Urinary bladder (tissue), 4 donors: ENCODE results near the gene SWT1. TPM values are rescaled to one million over a fixed set of nuclear protein-coding genes. Genes with fewer than 3 reads are reported as not detected.
"Not testable (repeated sequence)": the region's sequence is repeated elsewhere in the genome, so short reads cannot be mapped to it uniquely, and the experiment has no call there.

Source experiments
- DNase-seq: peaks from one replicate; pipeline ENCODE4 v3.0.0-alpha.2; 2015; ENCODE audit errors: extremely low spot score
- H3K27ac ChIP-seq: one replicate; pipeline ENCODE4 v1.5.1; 2013; ENCODE audit warnings: low read depth, mild to moderate bottlenecking, moderate library complexity
- H3K36me3 ChIP-seq: one replicate; pipeline ENCODE4 v1.6.1; 2013; ENCODE audit warnings: mild to moderate bottlenecking, moderate library complexity; ENCODE audit not compliant: insufficient read depth
- H3K4me1 ChIP-seq: one replicate; pipeline ENCODE4 v1.6.1; 2013; ENCODE audit warnings: mild to moderate bottlenecking, moderate library complexity; ENCODE audit not compliant: insufficient read depth
- H3K4me3 ChIP-seq: one replicate; pipeline ENCODE4 v1.5.1; 2013; ENCODE audit warnings: low read depth, low read length
- WGBS: extraction: QIAGEN DNeasy Blood & Tissue Kit; methylation state at CpG from one replicate; pipeline ENCODE4 v1.1.7; 2013; 5-methylcytosine and 5-hydroxymethylcytosine counted together
- polyA plus RNA-seq: library from polyadenylated mRNA; stranded (reverse); fragments of 200-250 nt; gene quantifications from one replicate; pipeline ENCODE4 v1.2.3, GENCODE V29; 2013
- total RNA-seq: library from RNA; depleted of rRNA; stranded (reverse); fragments of >200 nt; gene quantifications from one replicate; pipeline ENCODE4 v1.2.3, GENCODE V29; 2014
- donor health status: healthy with polysubstance abuse.
- donor health status: healthy.

SWT1 gene
- total and polyA plus RNA-seq, 2 donors: 3.9 to 24.6 TPM

DNA sequence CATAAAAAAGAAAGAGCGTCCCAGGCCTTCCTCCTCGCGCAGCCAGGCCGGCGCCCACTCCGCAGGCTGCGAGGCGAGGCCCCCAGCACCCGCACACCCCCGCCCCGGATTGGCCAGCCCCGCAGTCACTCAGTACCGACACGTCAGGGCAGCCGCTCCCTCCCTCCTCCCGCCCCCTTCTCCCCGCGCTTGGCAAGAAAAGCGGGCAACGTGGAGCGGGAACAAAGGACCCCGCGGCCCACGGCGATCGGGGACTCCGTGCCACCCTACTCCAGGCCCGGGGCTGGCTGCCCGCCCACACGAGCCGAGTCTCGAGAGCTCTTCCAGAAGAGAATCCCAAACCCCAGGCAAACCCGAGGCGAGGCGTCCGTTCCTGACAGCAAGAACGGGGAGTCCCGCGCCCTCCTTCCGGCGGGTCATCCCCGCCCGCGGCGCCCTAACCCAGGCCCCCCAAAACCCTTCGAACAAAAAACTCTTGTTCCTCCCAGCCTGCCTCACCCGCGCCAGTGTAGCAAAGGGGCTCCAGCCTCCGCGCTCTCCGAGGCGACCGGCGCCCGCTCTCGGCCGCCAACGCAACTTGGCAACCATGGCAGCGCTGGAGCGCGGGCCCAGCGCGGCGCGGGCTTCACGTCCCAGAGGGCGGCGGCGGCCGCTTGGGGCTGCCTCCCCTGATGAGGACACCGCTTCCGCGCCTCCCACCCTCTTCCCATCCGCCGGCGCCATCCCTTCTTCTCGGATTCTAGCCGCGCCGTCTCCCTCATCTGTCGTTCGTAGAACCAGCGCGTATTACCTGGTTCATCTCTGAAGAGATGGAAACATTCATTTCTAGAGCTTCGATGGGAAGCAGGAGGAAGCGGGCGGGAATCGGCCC lies 159.4 kb downstream of the SWT1 start:
- peak; percentile 80 for DNase-seq
- Histone ChIP-seq H3K36me3 (no peaks in the 10 kb centered on the region), H3K4me1 (no peaks in the 10 kb centered on the region), H3K4me3 (peak overlapping the region; percentile 82), H3K27ac (peak overlapping the region; percentile 97)
- WGBS: under 1% methylated on average over 88 of the region's 88 CpGs

DNA sequence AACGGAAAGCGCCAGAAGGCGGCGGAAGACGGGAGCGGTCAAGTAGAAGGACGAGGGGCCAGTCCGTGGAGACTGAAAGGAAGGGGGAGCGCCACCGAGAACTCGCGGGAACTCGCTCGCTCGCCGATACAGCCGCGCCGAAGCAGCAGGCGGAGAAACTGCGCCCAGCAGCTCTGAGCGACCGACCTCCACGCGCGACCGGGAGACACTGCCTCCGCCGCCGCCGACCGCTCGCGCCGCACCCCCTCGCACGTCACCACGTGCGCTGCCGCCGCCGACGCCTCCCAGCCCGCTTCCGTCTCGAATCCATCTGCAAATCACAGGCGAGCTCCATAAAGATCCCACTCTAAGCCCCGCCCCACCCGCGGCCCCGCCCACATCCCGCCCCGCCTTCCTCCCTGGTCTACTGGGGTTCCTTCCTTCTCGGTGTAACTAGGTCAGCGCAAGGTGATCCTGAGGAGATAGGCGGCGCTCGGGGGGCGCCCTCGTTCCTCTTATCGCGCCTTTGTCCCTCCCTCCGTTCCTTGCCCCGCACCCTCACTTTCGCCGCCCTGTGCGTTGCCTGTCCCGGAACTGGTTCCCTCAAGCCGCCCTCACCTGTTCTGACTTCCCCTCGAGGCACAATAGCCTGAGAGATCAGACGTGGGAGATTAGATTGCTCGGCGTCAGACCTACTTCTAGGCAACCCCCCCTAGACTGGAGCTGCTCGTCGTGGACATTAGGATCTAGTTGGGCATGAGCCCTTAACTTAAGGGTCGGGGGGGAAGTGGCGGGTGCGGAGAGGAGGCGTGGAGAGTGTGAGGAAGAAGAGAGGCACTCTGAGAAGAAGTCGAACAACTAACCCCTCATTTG lies 160.3 kb downstream of the SWT1 start, which contains the start of gene IVNS1ABP:
Gene IVNS1ABP (minus strand): TSS at position 210 of the 852 bp plus-strand sequence. CDS start 7,750 bp downstream, outside the sequence.
- H3K27ac ChIP-seq: peak within 1 kb of the TSS; percentile 97
- DNase-seq: peak; percentile 80
- H3K4me1 ChIP-seq: no peaks in the 10 kb centered on the region
- WGBS: under 1% methylated on average over 80 of the region's 80 CpGs
- peak within 1 kb of the TSS; percentile 82 for H3K4me3 ChIP-seq
- H3K36me3 ChIP-seq: no peaks in the 10 kb centered on the region

DNA sequence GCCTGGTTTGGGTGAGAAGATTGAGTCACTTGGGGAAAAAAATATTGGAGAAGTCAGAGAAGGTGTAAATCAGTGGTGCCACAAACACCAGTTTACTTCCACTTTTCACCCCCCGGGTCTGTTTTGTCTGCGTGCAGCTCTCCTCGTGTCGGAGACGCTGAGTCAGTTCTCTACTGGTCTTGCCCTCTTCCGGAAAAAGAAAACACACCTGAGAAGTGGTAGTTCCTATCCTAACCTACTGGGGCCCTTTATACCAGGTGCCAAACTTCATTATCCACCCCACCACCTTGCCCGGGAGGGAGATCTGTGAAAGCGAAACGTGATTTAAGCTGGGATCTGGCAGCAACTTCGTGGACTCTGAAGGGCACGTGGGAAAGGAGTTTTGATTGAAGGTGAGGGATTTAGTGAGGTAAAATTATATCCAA lies 160.9 kb downstream of the SWT1 start:
- peak overlapping the region; percentile 82 for H3K4me3 ChIP-seq
- H3K27ac ChIP-seq: peak overlapping the region; percentile 88
- no peaks in the 10 kb centered on the region for H3K4me1 ChIP-seq
- 27% methylated on average over 11 of the region's 11 CpGs for WGBS
- no peak for DNase-seq
- H3K36me3 ChIP-seq: no peaks in the 10 kb centered on the region

DNA sequence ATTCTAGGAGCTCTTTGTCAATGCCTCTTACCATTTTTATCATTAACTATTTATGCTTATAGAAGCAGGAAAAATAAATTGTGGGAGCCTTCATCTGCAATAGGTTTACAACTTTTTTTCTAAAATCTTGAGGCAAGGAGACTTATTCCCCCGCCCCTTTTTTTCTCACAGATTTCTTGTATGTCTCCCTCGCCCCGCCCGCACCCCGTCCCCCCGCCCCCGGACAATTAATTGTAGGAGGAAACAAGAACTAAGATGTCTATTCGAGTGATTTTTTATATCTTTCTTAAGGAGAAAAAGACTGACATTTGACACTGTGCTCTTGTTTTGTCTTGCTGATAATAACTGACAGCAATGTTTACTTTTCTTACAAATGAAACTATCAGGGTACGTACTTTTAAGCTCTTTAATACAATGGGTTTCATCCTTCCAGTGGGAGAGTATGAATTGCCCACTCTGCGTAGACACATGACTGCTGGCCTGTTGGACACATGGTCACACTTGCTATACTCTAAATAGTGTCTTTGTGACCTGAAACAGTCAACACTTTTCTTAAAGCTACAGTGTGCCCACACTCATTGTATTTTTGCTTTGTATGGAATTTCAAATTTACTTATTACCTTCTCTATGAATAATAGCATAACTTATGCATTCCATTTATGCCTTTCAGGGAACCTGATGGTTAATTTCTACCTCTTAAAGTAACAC lies 161.6 kb downstream of the SWT1 start:
- Histone ChIP-seq H3K27ac (no peak overlapping the region), H3K36me3 (no peaks in the 10 kb centered on the region), H3K4me3 (no peak overlapping the region), H3K4me1 (no peaks in the 10 kb centered on the region)
- no peak for DNase-seq
- WGBS: 73% methylated on average over 10 of the region's 10 CpGs

DNA sequence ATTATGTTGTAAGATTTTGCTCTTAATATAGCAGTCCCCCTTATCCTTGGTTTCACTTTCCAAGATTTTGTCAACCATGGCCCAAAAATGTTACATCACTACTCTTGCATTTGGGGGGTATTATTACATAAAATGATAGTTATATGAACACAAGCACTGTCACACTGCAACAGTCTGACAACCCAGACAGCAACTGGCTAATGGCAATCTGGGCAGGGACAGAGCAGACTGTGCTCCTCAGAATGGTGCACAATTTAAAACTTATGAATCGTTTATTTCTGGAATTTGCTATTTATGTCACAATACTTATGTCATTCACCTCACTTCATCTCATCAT lies 162.1 kb downstream of the SWT1 start:
- H3K36me3 ChIP-seq: no peaks in the 10 kb centered on the region
- H3K4me1 ChIP-seq: no peaks in the 10 kb centered on the region
- no peak overlapping the region for H3K27ac ChIP-seq
- DNase-seq: no peak
- H3K4me3 ChIP-seq: no peak overlapping the region
- WGBS: 66% methylated on average over 1 of the region's 1 CpG

DNA sequence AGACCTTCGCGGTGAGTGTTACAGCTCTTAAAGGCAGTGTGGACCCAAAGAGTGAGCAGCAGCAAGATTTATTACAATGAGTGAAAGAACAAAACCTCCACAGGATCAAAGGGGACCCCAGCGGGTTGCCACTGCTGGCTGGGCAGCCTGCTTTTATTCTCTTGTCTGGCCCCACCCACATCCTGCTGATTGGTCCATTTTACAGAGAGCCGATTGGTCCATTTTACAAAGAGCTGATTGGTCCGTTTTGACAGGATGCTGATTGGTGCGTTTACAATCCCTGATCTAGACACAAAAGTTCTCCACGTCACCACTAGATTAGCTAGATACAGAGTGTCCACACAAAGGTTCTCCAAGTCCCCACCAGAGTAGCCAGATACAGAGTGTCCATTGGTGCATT lies 164.1 kb downstream of the SWT1 start:
- not testable (repeated sequence) for H3K36me3 ChIP-seq, H3K4me1 ChIP-seq, H3K27ac ChIP-seq, DNase-seq, H3K4me3 ChIP-seq
- WGBS: 98% methylated on average over 7 of the region's 7 CpGs

DNA sequence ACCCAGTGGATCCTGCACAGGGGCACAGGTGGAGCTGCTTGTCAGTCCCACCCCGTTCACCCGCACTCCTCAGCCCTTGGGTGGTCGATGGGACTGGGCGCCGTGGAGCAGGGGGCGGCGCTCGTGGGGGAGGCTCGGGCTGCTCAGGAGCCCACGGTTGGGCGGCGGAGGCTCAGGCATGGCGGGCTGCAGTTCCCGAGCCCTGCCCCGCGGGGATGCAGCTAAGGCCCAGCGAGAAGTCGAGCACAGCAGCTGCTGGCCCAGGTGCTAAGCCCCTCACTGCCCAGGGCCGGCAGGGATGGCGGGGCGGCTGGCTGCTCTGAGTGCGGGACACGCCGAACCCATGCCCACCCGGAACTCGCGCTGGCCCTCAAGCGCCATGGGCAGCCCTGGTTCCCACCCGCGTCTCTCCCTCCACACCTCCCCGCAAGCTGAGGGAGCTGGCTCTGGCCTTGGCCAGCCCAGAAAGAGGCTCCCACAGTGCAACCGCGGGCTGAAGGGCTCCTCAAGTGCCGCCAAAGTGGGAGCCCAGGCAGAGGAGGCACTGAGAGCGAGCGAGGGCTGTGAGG lies 164.8 kb downstream of the SWT1 start:
- H3K4me1 ChIP-seq, H3K4me3 ChIP-seq, H3K27ac ChIP-seq, H3K36me3 ChIP-seq, DNase-seq: not testable (repeated sequence)
- WGBS: 98% methylated on average over 36 of the region's 36 CpGs

DNA sequence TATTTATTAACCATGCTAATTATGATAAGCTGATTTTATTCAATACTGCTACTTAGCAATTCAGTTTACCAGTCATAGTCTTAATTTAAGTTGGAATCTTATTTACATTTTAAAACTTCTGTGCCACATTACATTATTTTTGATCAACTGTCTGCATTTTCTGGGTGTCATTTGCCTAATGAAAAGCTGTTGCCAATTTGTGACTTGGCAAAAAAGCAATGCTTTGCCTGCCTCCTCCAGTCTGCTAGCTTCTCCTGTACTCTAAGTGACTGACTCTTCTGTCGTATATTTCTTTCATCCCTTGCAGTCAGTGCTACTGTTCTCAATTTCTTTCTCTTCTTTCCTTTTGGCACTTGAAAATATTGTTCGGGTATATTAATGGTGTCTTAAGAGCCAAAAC lies 165.7 kb downstream of the SWT1 start:
- Histone ChIP-seq H3K4me3 (no peak overlapping the region), H3K4me1 (no peaks in the 10 kb centered on the region), H3K36me3 (no peaks in the 10 kb centered on the region), H3K27ac (no peak overlapping the region)
- WGBS: 75% methylated on average over 2 of the region's 2 CpGs
- DNase-seq: no peak

DNA sequence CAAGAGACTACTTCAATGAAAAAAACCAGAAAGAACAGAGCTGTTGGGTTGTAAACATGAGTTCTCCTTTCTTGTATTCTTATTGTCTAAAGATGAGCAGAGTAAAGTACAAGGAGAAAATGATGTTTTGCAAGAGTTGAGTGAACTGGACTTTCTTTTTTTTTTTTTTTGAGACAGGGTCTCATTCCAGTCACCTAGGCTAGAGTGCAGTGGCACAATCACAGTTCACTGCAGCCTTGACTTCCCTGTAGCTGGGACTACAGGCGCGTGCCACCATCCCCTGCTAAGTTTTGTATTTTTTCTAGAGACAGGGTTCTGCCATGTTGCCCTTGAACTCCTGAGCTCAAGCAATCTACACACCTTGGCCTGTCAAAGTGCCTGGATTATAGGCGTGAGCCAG lies 167.2 kb downstream of the SWT1 start:
- WGBS: 97% methylated on average over 3 of the region's 3 CpGs
- H3K4me3 ChIP-seq: no peak overlapping the region
- DNase-seq: no peak
- H3K36me3 ChIP-seq: no peaks in the 10 kb centered on the region
- no peaks in the 10 kb centered on the region for H3K4me1 ChIP-seq
- no peak overlapping the region for H3K27ac ChIP-seq

DNA sequence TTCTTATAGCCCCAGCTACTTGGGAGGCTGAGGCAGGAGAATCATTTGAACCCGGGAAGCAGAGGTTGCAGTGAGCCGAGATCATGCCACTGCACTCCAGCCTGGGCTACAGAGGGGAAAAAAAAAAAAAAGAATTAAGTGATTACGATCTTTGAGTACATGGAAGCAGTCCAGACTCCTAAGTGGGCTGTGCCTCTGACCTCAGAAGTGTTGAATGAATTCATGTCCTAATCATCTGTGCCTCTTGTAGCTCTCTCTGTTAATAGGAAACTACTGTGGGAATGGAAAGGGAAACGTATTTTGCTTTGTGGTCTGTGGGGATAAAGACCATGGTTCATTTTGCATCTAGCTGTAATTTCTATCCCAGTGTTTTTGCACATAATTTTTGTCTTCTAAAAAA lies 168.4 kb downstream of the SWT1 start:
- H3K4me3 ChIP-seq: no peak overlapping the region
- no peak overlapping the region for H3K27ac ChIP-seq
- no peaks in the 10 kb centered on the region for H3K4me1 ChIP-seq
- WGBS: 67% methylated on average over 4 of the region's 4 CpGs
- no peak for DNase-seq
- no peaks in the 10 kb centered on the region for H3K36me3 ChIP-seq

DNA sequence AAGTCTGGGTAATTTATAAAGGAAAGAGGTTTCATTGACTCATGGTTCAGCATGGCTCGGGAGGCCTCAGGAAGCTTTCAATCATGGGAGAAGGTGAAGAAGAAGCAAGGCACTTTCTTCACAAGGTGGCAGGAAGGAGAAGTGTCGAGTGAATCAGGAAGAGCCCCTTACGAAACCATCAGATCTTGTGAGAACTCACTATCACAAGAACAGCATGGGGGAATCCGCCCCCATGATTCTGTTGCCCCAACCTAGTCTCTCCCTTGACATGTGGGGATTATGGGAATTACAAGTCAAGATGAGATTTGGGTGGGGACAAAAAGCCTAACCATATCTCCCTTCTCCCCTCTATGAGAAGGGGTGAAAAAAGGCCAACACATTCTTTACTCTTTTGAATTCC lies 171.3 kb downstream of the SWT1 start:
- Histone ChIP-seq H3K27ac (no peak overlapping the region), H3K36me3 (no peaks in the 10 kb centered on the region), H3K4me3 (no peak overlapping the region), H3K4me1 (no peaks in the 10 kb centered on the region)
- 93% methylated on average over 4 of the region's 4 CpGs for WGBS
- DNase-seq: no peak

DNA sequence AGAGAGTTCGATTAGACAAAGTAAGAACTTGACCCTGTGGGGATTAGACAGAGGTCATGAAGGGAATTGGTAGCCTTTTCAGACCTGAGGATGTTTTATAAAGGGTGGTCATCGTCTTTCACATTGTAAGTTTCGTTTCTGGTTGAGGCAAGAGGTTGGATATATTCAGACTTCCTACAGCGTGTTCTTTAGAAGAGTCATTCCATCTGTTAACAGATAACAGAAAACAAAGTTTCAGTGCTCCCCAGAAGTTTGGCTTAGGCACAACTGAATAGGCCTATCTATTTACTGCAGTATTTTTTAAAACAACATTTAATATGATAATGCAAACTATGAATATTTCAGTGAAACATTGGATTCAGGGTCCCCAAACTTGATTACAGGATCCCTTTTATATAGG lies 177.2 kb downstream of the SWT1 start:
- Histone ChIP-seq H3K36me3 (no peaks in the 10 kb centered on the region), H3K4me1 (no peaks in the 10 kb centered on the region), H3K4me3 (no peak overlapping the region), H3K27ac (no peak overlapping the region)
- 49% methylated on average over 4 of the region's 4 CpGs for WGBS
- no peak for DNase-seq

DNA sequence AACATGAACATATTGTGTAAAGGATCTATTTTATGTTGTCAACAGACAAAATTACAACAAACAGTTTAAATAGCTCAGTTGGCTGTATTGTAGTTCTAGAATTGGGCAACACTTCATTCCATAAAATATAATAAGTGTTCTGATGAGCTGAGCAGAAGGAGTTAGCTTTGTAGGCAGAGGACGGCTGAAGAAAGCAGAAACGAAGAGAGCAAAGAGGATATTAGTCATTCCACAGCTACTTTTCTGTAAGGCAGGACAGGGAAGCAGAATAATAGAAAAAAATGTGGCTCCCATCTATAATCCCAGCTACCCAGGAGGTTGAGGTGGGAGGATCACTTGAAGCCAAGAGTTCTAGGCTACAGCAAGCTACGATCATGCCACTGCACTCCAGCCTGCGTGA lies 180.3 kb downstream of the SWT1 start:
- WGBS: 85% methylated on average over 4 of the region's 4 CpGs
- H3K36me3 ChIP-seq: no peaks in the 10 kb centered on the region
- no peak for DNase-seq
- no peak overlapping the region for H3K27ac ChIP-seq
- no peak overlapping the region for H3K4me3 ChIP-seq
- no peaks in the 10 kb centered on the region for H3K4me1 ChIP-seq
